SU-DHL-6 (cell line): ENCODE data around the gene ZFP36.

Experiments
- H2AFZ ChIP-seq: fragments of 200-600 bp; sonication (generic); 2 replicates; pipeline ENCODE4 v1.6.1; 2014; ENCODE audit warnings: low read depth, mild to moderate bottlenecking, moderate library complexity, mixed read lengths, antibody characterized with exemption, low read length; ENCODE audit not compliant: severe bottlenecking
- H3F3A ChIP-seq: fragments of 200-600 bp; shearing (Covaris generic); 2 replicates; pipeline ENCODE4 v1.6.0; 2016; ENCODE audit warnings: antibody characterized with exemption, mild to moderate bottlenecking; ENCODE audit not compliant: insufficient read depth
- H3K27ac ChIP-seq: fragments of 200-600 bp; sonication (generic); 2 replicates; pipeline ENCODE4 v1.5.1; 2016; ENCODE audit warnings: low read depth, mild to moderate bottlenecking, low read length, moderate library complexity, mixed read lengths
- H3K27me3 ChIP-seq: fragments of 200-600 bp; sonication (generic), shearing (Covaris generic); 2 replicates; pipeline ENCODE4 v1.6.0; 2014; ENCODE audit warnings: mild to moderate bottlenecking, low read length
- H3K36me3 ChIP-seq: fragments of 200-600 bp; sonication (generic); 2 replicates; pipeline ENCODE4 v1.6.1; 2014; ENCODE audit warnings: mild to moderate bottlenecking, low read length, mixed read lengths
- H3K4me2 ChIP-seq: fragments of 300-600, 200-600 bp; shearing (Covaris generic), sonication (generic); 2 replicates; pipeline ENCODE4 v1.6.0; 2014; ENCODE audit warnings: low read length, low read depth, mild to moderate bottlenecking; ENCODE audit not compliant: poor library complexity, severe bottlenecking
- H3K4me3 ChIP-seq: fragments of 200-600 bp; sonication (generic); 2 replicates; pipeline ENCODE4 v1.5.1; 2014; ENCODE audit warnings: antibody characterized with exemption, low read length, mild to moderate bottlenecking, mixed read lengths; ENCODE audit not compliant: insufficient read depth, poor library complexity, severe bottlenecking
- H3K79me2 ChIP-seq: fragments of 200-600 bp; sonication (generic); 2 replicates; pipeline ENCODE4 v1.6.1; 2014; ENCODE audit warnings: mild to moderate bottlenecking, low read length, moderate library complexity; ENCODE audit not compliant: insufficient read depth
- H3K9ac ChIP-seq: fragments of 200-600 bp; sonication (generic); 2 replicates; pipeline ENCODE4 v1.7.0; 2014; ENCODE audit warnings: mild to moderate bottlenecking, low read length
- H3K9me2 ChIP-seq: fragments of 200-600 bp; sonication (generic); replicated peaks from 2 replicates; pipeline ENCODE4 v1.6.1; 2014; ENCODE audit warnings: low read length; ENCODE audit not compliant: insufficient read depth
- H3K9me3 ChIP-seq: fragments of 200-600 bp; sonication (generic); 2 replicates; pipeline ENCODE4 v1.6.1; 2014; ENCODE audit warnings: low read length, mixed read lengths; ENCODE audit not compliant: insufficient read depth
- H4K20me1 ChIP-seq: fragments of 200-600 bp; sonication (generic); 2 replicates; pipeline ENCODE4 v1.6.1; 2014; ENCODE audit warnings: low read depth, mild to moderate bottlenecking, antibody characterized with exemption, low read length, moderate library complexity, mixed read lengths
- CTCF ChIP-seq: fragments of 200-600 bp; sonication (generic); IDR thresholded peaks from one replicate; pipeline ENCODE4 v1.5.1; 2017; ENCODE audit warnings: antibody characterized with exemption, mild to moderate bottlenecking, low read length, moderate library complexity; ENCODE audit not compliant: insufficient read depth, poor library complexity, severe bottlenecking
- EZH2phosphoT487 ChIP-seq: fragments of 200-600 bp; sonication (generic), shearing (Covaris generic); conservative IDR thresholded peaks from 2 replicates; pipeline ENCODE4 v1.6.1; 2018; ENCODE audit warnings: mild to moderate bottlenecking, antibody characterized with exemption, low read length, moderate library complexity, mixed read lengths

The ZFP36 gene

GRCh38 chr19:39382991-39383828 is 23.4 kb upstream of the ZFP36 start:
- no peak overlapping the region for H2AFZ ChIP-seq
- H3K27me3 ChIP-seq = no peaks in the 10 kb centered on the region
- H3K9ac ChIP-seq = no peak overlapping the region
- no peaks in the 10 kb centered on the region for H3F3A ChIP-seq
- H3K4me3 ChIP-seq = no peak overlapping the region
- H3K27ac ChIP-seq = no peak overlapping the region
- no peaks in the 10 kb centered on the region for H3K9me3 ChIP-seq
- H3K36me3 ChIP-seq = no peaks in the 10 kb centered on the region
- TF ChIP-seq CTCF = no peak
- no peaks in the 10 kb centered on the region for H4K20me1 ChIP-seq
- no peaks in the 10 kb centered on the region for H3K79me2 ChIP-seq
- H3K9me2 ChIP-seq = no peaks in the 10 kb centered on the region
- H3K4me2 ChIP-seq = no peak overlapping the region

- Histone ChIP-seq H3K9ac (no peak overlapping the region), H3K4me3 (no peak overlapping the region), H4K20me1 (no peaks in the 10 kb centered on the region), H3K9me2 (no peaks in the 10 kb centered on the region), H3K4me2 (no peak overlapping the region), H3K36me3 (no peaks in the 10 kb centered on the region), H3K79me2 (peaks cover 4% of the 10 kb centered on the region), H3K27ac (no peak overlapping the region), H2AFZ (no peak overlapping the region), H3K27me3 (no peaks in the 10 kb centered on the region), H3F3A (no peaks in the 10 kb centered on the region), H3K9me3 (no peaks in the 10 kb centered on the region)
- TF ChIP-seq CTCF = no peak
- TF ChIP-seq EZH2phosphoT487 = no peak
Measured at GRCh38 chr19:39384839-39385568, 21.6 kb upstream of the ZFP36 start.

- Histone ChIP-seq H3F3A (no peaks in the 10 kb centered on the region), H3K4me2 (no peak overlapping the region), H3K79me2 (peaks cover 11% of the 10 kb centered on the region), H2AFZ (no peak overlapping the region), H3K27ac (no peak overlapping the region), H3K36me3 (no peaks in the 10 kb centered on the region), H4K20me1 (no peaks in the 10 kb centered on the region), H3K4me3 (no peak overlapping the region), H3K9me3 (no peaks in the 10 kb centered on the region), H3K27me3 (no peaks in the 10 kb centered on the region), H3K9ac (no peak overlapping the region), H3K9me2 (no peaks in the 10 kb centered on the region)
- TF ChIP-seq CTCF (no peak), EZH2phosphoT487 (no peak)
Measured at GRCh38 chr19:39385629-39386411, 20.8 kb upstream of the ZFP36 start.
